GM20000 (cell line): ENCODE measurements around the gene THBS1.

ENCODE experiments used
- DNase-seq: peaks from one replicate; pipeline ENCODE4 v3.0.0; 2012; ENCODE audit warnings: low spot score
- CTCF ChIP-seq: IDR thresholded peaks from 2 replicates; pipeline ENCODE4 v1.5.1; 2012; ENCODE audit warnings: mild to moderate bottlenecking, control low read depth; ENCODE audit errors: extremely low read depth, missing control alignments

THBS1 gene

GRCh38 chr15:39585389-39585841 is 4.5 kb downstream of the THBS1 start:
- DNase-seq = no peak
- no peak for TF ChIP-seq CTCF

GRCh38 chr15:39585871-39586301 is 5.0 kb downstream of the THBS1 start:
- TF ChIP-seq CTCF = no peak
- DNase-seq = no peak

GRCh38 chr15:39586387-39587095 is 5.7 kb downstream of the THBS1 start:
- no peak for TF ChIP-seq CTCF
- no peak for DNase-seq

- no peak for DNase-seq
- no peak for TF ChIP-seq CTCF
Measured at GRCh38 chr15:39587096-39587721, 6.3 kb downstream of the THBS1 start.

GRCh38 chr15:39587731-39588530 is 7.1 kb downstream of the THBS1 start:
- no peak for DNase-seq
- TF ChIP-seq CTCF = no peak

GRCh38 chr15:39588531-39589192 is 7.8 kb downstream of the THBS1 start:
- DNase-seq = no peak

More at GRCh38 chr15:39588531-39589192, 7.8 kb downstream of the THBS1 start:
- TF ChIP-seq CTCF = no peak
